Gastrocnemius medialis (tissue), 4 donors: Measurements from ENCODE around the gene ROBO3.

ENCODE experiments used
- POLR2A ChIP-seq, 2 donors: fragments of 450-650 bp; IDR thresholded peaks; one replicate each; pipeline ENCODE4 v1.6.1; 2017; ENCODE audit warnings: antibody characterized with exemption in 2 of 2, mild to moderate bottlenecking in 2 of 2, moderate library complexity in 2 of 2
- TF ChIP-seq, protein P1 (sequence below), 5 experiments: fragments of 450-650 bp in 3 of 5; fragments of 200-600 bp in 2 of 5; sonication (generic) in 2 of 5; IDR thresholded peaks in 4 of 5; conservative IDR thresholded peaks in 1 of 5; 1 replicate in 4 of 5; 2 replicates in 1 of 5; pipeline ENCODE4 v1.5.1; 2016 to 2019; ENCODE audit warnings: antibody characterized with exemption in 5 of 5, mild to moderate bottlenecking in 3 of 5, moderate library complexity in 3 of 5

DNA sequence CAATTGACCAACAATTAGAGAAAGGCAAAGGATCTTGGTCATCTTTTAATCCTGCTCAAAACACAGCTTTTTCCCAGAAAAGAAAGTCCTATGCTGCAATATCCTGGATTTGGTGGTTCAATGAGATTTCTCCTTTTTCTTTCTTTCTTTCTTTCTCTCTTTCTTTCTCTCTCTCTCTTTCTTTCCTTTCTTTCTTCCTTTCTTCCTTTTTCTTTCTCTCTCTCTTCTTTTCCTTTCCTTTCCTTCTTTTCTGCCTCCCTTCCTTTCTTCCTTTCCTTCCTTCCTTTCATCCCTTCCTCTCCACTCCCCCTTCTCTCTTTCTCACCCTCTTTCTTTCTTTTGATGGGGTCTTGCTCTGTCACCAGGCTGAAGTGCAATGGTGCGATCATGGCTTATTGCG lies 33.3 kb upstream of the ROBO3 start:
- TF ChIP-seq, protein P1, sequence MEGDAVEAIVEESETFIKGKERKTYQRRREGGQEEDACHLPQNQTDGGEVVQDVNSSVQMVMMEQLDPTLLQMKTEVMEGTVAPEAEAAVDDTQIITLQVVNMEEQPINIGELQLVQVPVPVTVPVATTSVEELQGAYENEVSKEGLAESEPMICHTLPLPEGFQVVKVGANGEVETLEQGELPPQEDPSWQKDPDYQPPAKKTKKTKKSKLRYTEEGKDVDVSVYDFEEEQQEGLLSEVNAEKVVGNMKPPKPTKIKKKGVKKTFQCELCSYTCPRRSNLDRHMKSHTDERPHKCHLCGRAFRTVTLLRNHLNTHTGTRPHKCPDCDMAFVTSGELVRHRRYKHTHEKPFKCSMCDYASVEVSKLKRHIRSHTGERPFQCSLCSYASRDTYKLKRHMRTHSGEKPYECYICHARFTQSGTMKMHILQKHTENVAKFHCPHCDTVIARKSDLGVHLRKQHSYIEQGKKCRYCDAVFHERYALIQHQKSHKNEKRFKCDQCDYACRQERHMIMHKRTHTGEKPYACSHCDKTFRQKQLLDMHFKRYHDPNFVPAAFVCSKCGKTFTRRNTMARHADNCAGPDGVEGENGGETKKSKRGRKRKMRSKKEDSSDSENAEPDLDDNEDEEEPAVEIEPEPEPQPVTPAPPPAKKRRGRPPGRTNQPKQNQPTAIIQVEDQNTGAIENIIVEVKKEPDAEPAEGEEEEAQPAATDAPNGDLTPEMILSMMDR (IDR thresholded peaks at IDR 0.05 in 4 of 5, conservative IDR thresholded peaks at IDR 0.05 in 1 of 5) = no peak
- no peak for TF ChIP-seq POLR2A (IDR thresholded peaks at IDR 0.05)
